NCI-H69 (cell line): Measurements from ENCODE around the gene ELF4.
A peak's percentile ranks its signal among the peaks of the same experiment; 100 is the strongest.

Experiments
- DNase-seq: peaks from one replicate; lab custom pipeline; 2025; lab: John Stamatoyannopoulos, UW

ELF4 gene

GRCh38 chrX:130114141-130114588 is 3.9 kb upstream of the ELF4 start:
- no peak for DNase-seq

DNA sequence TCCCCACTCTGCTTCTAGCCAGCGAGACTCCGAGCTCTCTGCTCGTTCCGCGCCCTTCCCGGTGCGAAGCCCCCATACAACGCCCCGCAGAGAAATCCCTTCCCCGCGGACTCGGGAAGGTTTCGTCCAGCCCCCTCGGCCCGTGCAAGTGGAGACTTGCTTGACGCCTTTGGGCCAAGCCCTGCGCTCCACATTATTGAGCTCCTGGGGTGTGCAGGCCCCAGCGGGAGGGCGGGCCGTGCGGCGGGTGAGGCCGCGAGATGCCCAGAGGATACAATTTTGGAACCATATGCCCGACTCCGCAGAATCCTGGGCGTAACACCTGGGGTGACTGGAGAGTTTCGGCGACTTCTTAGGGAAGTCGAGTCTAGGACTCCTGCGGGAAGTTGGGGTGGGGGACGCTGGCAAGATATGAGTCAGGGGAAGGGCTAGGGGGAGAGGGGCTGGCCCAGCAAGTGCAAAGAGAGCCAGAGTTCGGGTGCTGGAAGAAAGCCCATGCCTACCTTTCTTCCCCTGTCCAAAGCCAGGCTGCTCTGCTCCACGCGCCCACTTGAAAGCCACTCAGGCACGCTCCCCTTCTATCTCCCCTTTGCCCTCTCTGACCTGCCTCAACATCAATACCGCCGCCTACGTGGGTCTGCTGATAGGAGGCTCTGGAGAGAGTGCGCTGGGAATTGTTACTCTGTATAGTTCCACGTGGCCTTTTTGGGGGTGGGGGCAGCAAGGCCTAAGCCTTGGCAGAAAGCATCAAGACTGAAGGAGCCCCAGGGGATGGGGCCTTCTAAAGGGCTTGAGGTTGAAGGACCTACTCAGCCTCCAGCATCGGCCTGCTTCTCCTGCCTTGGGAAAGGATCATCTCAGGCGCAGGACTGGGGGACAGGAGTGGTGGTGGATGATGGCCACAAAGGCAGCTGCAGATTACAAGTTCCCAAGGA is 1.2 kb upstream of the ELF4 start:
- peak; percentile 62 for DNase-seq

DNA sequence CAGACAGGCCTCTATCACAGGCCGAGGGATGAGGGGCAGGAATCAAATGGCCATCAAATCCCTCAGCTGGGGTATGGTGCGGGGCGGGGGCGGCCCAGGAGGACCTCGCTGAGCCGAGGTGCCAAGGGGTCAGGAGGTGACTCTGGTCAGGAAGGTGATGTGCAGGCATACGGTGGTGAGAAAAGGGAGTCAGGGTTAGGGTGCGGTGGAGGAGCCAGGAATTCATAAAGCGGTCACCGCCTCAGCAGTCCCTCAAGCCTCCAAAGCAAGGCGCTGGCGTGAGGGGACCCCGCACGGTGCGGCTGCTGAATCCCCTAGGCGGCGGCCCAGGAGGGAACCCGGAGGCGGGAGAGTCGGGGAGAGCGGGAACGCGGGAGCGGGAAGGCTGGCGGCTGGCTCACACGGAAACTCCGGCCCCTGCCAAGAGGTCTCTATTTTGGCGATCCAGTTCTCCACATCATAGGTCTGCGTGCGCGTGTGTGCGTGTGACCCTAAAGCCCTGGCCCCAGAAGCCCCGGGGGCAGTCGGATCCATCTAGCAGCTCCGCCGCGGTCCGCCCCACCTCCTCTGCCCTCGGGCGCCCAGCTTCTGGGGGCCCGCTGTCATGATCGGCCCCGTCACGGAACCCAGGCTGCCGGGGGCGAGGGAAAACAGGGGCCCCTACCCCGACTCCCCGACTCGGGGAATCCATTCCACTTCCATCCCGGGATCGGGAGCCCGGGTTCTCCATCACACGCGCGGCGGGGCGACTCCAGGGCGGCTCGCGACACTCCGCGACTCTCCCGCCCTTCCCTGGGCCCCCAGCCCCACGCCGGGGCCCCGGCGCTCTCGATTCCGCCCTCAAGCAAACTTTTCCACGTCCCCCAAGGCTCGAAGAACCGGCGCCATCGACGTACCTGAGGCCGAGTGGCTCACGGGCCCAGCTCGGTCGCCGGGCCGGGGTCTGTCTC is 593 bp downstream of the ELF4 start:
- peak; percentile 58 for DNase-seq

DNA sequence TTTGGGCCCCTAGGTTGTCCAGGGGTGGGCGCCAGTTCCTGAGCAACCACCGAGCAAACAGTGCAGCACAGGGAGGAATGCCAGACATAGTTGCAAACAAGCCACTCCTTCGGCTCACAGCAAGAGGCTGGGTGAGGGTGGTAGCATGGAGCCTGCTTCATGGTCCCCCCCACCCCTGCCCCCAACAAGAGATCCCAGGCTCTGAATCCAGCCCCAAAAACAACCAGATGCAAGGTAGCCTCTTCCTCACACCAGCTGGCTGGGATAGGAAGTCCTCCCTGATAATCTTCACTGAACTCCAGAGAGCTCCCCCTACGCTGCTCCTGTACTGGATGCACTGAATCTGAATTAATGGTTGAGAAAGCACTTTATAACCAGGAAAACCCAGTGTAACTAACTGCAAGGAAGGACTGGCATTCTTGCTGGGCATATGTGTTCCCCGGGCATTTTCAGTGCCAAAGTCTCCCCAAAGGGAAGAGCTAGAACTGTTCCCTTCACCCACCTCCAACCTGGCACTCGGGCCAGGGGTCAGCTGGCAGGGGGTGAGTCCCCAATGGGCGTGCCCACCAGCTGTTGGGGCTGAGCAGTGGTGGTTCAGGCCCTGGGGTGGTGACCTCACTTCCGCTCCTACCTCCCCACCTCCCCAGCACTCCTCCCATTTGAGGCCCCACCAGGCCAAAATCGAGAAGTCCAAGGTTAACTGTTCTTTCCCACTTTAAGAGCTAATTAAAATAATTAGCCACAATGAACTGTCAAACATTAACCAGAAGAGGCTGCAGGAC is 1.5 kb downstream of the ELF4 start:
- DNase-seq, result peak; percentile 61

- no peak for DNase-seq
Observed at GRCh38 chrX:130106071-130106470, 4.2 kb downstream of the ELF4 start.

GRCh38 chrX:130105244-130105643 is 5.1 kb downstream of the ELF4 start:
- DNase-seq, result no peak

DNA sequence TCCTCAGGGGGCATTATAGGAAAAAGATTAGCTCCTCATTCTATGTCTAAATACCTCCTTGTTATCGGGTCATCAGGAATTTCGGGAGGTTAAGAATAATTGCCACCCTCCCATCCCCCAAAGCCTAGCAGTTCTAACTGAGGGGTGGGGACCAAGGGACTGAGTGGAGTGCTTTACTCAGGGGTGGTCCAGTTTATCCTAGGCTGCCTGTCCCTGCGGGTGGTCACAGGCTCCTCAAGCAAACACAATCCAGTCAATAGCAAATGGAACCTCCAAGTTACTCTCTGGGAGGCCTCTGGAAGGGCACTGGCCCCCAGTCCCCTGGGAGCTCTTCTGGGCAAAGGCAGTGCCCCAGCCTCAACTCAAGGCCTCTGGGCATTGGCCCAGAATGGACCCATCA is 6.7 kb downstream of the ELF4 start:
- peak; percentile 7 for DNase-seq

DNA sequence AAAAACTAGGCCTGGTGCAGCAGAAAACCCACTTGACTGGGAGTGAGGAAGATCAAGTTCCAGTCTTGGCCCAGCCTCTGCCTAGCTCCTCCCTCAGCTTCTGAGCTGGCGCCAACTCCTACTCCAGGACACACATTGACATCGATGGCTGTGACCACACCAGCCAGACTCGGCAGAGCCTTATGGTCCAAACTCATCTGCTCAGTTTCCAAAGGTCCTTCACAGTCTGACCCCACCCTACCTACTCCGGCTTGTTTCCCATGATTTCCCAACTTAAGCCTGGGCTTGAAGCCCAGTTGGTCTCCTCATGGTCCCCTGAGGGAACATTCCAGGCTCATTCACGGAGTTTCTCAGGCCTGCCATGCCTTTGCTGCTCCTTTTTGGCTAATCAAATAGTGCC is 10.1 kb downstream of the ELF4 start:
- peak; percentile 1 for DNase-seq

- no peak for DNase-seq
Observed at GRCh38 chrX:130098210-130098552, 12.1 kb downstream of the ELF4 start.

DNA sequence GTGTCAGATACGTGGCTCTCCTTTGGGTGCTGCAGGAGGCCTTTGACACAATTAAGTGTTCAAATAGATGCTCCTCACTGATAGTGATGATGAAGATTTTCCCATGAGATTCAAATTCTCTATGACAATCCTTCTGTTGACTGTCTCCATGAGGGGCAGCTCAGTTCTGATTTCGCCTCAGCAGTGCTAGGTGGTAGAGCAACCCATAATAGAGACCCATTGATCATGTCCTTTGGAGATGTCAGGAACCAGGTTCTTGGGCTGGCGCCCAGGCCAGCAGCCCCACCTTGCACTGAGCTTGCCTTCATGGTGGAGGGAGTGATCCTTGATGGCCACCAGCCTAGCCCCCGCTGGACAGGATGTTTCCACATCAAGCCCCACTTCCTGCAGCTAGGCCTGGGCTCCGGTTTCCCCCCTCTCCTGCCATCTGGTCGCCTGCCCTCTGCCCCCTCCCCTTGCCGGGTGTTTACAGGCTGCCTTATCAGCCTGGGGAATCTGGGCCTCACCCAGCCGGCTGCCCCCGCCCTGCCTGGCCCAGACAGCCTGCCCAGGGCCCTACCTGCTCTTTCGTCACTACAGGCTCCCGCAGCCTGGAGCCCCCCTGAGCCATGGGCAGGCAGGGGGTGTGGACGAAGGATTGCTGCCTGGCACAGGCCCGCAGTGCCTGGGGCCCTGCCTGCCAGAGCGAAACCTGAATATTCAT is 12.6 kb downstream of the ELF4 start:
- DNase-seq, result peak; percentile 58

GRCh38 chrX:130095249-130096030 is 14.9 kb downstream of the ELF4 start:
- no peak for DNase-seq

GRCh38 chrX:130094696-130095095 is 15.6 kb downstream of the ELF4 start:
- peak; percentile 22 for DNase-seq

- no peak for DNase-seq
Observed at GRCh38 chrX:130093271-130093670, 17.0 kb downstream of the ELF4 start.

DNA sequence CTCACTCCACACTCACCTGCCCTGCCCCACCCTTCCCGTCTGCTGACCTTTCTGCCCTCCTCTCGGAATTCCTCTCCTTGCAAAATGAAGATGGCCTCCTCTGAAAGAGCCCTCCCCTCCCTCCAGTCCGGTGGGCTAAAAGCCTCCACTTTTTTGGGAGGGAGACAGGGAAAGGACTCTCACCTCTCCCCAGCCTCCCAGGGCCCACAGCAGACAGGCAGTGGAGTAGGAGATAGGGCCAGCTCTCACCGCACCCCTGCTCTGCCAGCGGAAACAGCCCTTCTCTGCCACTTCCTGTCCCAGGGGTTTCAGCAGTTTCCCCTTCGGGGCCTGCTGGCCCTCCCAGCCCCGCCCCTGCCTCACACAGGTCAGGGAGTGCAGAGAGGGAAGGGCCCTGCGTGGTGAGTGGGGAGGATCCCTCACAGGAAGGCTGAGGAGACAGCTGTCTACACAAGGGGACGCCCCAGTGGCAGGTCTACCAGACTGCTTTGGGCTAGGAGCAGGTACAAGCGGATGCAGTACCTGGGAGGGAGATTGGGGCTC is 18.2 kb downstream of the ELF4 start:
- peak; percentile 57 for DNase-seq

- no peak for DNase-seq
Observed at GRCh38 chrX:130090364-130090763, 19.9 kb downstream of the ELF4 start.

GRCh38 chrX:130086447-130087206 is 23.7 kb downstream of the ELF4 start:
- DNase-seq, result no peak

- DNase-seq, result no peak
Observed at GRCh38 chrX:130085551-130086446, 24.5 kb downstream of the ELF4 start.

- DNase-seq, result no peak
Observed at GRCh38 chrX:130084631-130085237, 25.6 kb downstream of the ELF4 start.
